Naive thymus-derived CD8-positive, alpha-beta T cell (primary cell): ENCODE measurements around the gene DDIT3. TPM values are rescaled to one million over a fixed set of nuclear protein-coding genes. Genes with fewer than 3 reads are reported as not detected.

Experiments
- ATAC-seq, 2 donors: fragments of 150-1000 bp; cut with Tn5 transposase in 1 of 2; sonication (Bioruptor Pico), chemical (Tn5 transposase) in 1 of 2; 1 replicate in 1 of 2; 2 replicates in 1 of 2; pipeline ENCODE4 v1.10.0; 2021; ENCODE audit warnings: mild to moderate bottlenecking in 2 of 2, moderate library complexity in 2 of 2
- POLR2A ChIA-PET: fragments of 350-600 bp; sonication (Branson Sonifier 250); formaldehyde crosslinking; loops from one replicate; lab custom pipeline; 2021; ENCODE audit warnings: antibody characterized with exemption; lab: Charles Lee
- DNase-seq, 10 donors: peaks; one replicate each; pipeline versions ENCODE4 v3.0.0 to v3.0.0-alpha.2; 2020 to 2022
- H3K27ac Mint-ChIP-seq, 10 donors: one replicate each; pipeline ENCODE4 v1.8.0; 2020 to 2022; ENCODE audit warnings: mild to moderate bottlenecking in 10 of 10, mixed read lengths in 10 of 10, moderate library complexity in 4 of 10, inconsistent platforms in 1 of 10
- H3K27me3 Mint-ChIP-seq, 5 donors: one replicate each; pipeline ENCODE4 v1.8.0; 2021 to 2022; ENCODE audit warnings: mixed read lengths in 5 of 5
- H3K36me3 Mint-ChIP-seq, 3 donors: one replicate each; pipeline ENCODE4 v1.8.0; 2020 to 2022; ENCODE audit warnings: mixed read lengths in 3 of 3, mild to moderate bottlenecking in 2 of 3, inconsistent platforms in 1 of 3
- H3K4me1 Mint-ChIP-seq, 4 donors: one replicate each; pipeline ENCODE4 v1.8.0; 2021 to 2022; ENCODE audit warnings: mixed read lengths in 4 of 4
- H3K4me3 Mint-ChIP-seq, 10 donors: one replicate each; pipeline ENCODE4 v1.8.0; 2020 to 2022; ENCODE audit warnings: mild to moderate bottlenecking in 10 of 10, mixed read lengths in 10 of 10, moderate library complexity in 6 of 10, inconsistent platforms in 1 of 10
- H3K9me3 Mint-ChIP-seq, 9 donors: one replicate each; pipeline ENCODE4 v1.8.0; 2020 to 2022; ENCODE audit warnings: mixed read lengths in 9 of 9, mild to moderate bottlenecking in 3 of 9, inconsistent platforms in 1 of 9, moderate library complexity in 1 of 9
- polyA plus RNA-seq, 3 donors: library from polyadenylated mRNA; unstranded; fragments of 300-500 nt; fragmentation: Illumina TruSeq; gene quantifications; one replicate each; pipeline ENCODE4 v1.2.3, GENCODE V29; 2021
- total RNA-seq, 8 experiments: library from RNA in 2 of 8; stranded (reverse) in 2 of 8; gene quantifications; one replicate each; pipeline ENCODE4 v1.2.3 and lab custom pipeline; 2021 to 2026

DDIT3 gene
- total and polyA plus RNA-seq, 5 experiments from 2014 or later, result 13.1 to 89.5 (median 18.7) TPM

DNA sequence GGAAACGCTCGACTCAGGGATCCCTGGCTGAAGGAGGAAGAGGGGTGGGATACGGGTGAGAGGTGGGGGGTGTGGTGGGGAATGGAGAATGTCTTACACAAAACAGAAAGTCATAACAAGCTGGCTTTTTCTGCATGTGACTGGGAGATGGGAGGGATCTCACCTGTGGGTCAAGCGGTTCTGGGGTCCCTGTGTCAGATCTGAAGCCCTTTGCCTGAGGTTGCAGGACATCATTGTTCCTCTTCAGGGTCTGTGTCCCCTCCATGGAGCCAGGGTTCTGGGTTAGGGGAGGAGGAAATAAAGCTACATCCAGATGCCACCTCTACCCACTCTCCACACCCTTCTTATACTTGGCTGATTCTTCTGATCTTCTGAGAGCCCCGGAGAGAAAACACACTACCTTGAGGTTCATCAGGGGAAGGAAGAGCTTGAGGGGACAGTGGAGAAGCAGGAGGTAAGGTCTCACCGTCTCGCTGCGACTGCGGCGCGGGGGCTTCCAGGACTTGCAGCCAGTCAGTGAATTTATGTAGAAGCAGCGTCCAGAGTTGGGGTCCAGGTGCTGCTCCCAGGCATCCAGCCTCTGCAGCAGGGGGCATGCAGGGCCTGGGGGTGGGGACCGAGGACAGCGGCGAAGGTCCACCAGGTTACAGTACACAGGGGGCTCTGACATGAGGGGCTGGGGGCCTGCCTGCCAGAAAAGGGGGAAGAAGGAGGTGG, 43.2 kb downstream of the DDIT3 start:
- H3K27me3 Mint-ChIP-seq, result no peaks in the 10 kb centered on the region
- peak overlapping the region; percentile 94 to 100 (median 98) for H3K4me3 Mint-ChIP-seq
- peak; percentile 21 to 26 for ATAC-seq
- H3K4me1 Mint-ChIP-seq, result peaks cover 53 to 95% (median 87%) of the 10 kb centered on the region in 4 donors
- H3K27ac Mint-ChIP-seq, result peak overlapping the region; percentile 97 to 100 (median 100)
- POLR2A ChIA-PET, result interaction anchor here (0.6 to 10.3 kb wide), 20 partner anchors 8 to 387 kb away, joined by 3 to 135 read pairs (median 4); partner anchors contain the start of genes DDIT3, GLI1, MARS1 and PIP4K2C
- H3K36me3 Mint-ChIP-seq, result peaks cover 5 to 39% (median 10%) of the 10 kb centered on the region in 3 donors
- H3K9me3 Mint-ChIP-seq, result no peaks in the 10 kb centered on the region
- peak in 5 of 10 donors; percentile 32 to 70 (median 61) for DNase-seq

DNA sequence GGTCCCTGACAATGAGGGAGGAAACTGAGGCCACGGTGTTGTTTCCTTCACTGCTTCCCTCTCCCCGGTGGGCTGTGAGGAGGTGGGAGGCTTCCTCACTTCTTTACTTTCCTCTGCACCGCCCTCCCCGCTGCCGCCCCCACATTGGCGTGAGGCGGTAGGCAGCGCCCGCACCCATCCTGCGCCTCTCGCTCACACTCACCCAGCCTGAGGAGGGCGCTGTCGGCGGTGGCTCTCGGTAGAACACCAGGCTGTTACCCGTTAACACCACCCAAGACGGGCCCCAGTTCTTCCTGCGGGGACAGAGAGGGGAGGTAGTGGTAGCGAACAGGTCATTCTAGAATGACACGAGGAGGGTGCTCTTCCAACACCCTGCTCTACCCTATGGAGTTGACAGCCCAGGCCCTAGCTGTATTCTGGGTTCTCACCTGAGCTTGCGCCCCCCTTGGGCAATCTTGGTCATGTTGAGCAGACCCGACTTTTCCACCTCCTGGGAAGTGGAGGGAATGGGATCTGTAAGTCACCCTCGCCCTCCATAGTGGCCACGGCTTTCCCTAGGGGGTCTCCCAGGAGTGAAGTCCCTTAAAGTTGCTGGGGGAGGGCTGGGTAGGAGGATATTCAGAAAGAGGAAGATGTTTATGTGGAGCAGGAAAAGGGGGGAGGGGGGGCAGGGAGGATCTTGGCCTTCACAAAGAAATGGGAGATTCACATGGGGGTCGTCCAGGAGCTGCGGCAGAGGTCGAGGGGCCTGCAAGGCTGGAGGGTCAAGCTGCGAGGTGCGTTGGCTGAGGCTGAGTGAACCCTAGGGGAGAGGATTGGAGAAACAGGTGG, 43.9 kb downstream of the DDIT3 start:
- POLR2A ChIA-PET, result interaction anchor here (0.6 to 10.3 kb wide), 13 partner anchors 11 to 265 kb away, joined by 3 to 135 read pairs (median 4); partner anchors contain the start of genes DDIT3, GLI1, MARS1 and PIP4K2C
- no peaks in the 10 kb centered on the region for H3K9me3 Mint-ChIP-seq
- H3K4me3 Mint-ChIP-seq, result peak overlapping the region; percentile 94 to 100 (median 98)
- peak; percentile 13 to 41 for ATAC-seq
- peaks cover 48 to 95% (median 88%) of the 10 kb centered on the region in 4 donors for H3K4me1 Mint-ChIP-seq
- H3K36me3 Mint-ChIP-seq, result peaks cover 5 to 47% (median 10%) of the 10 kb centered on the region in 3 donors
- peak overlapping the region; percentile 97 to 100 (median 100) for H3K27ac Mint-ChIP-seq
- DNase-seq, result peak; percentile 59 to 90 (median 76)
- no peaks in the 10 kb centered on the region for H3K27me3 Mint-ChIP-seq

DNA sequence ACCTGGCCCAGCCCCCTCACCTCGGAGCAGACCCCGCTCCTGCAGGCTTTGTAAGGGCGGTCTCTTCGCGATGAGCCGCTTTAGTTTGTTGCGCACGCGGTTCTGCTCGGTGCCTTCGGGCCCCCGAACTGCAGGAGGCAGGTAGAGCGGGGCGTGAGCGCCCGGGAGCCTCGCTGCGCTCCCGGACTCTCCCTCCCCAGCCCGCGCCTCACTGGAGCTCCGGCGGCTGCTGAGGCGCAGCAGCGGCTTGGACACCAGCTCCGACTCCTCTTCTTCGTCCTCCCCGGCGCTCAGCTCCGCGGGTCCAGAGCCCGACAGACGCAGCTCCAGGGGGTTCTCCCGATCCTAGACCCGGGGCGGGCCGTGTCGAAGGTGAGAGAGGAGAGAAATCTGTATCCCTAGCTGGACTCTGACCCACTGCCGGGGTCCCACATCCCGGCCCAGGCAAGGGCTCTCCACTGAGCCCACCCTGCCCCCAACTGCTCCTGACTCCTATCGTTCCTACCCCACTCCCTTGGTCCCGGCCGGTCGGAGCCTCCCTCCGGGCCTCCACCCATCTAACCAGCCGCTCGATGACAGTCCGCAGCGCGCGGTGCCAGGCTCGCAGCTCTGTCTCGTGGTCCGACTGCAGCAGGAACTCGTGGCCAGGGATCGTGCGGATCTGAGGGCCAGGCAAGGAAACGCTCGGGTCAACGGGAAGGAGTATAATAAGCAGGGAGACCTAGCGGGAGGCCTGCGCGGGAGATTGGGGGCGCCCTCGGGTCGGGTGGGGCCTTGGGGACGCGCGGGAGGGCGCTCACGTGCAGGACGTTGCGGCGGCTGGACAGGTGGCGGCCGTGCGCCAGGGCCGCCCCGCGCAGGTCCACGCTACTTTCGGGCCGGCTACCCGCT, 44.8 kb downstream of the DDIT3 start:
- Mint-ChIP-seq H3K4me3 (peak overlapping the region; percentile 62 to 100 (median 98)), H3K4me1 (peaks cover 44 to 92% (median 84%) of the 10 kb centered on the region in 4 donors), H3K36me3 (peaks cover 5 to 53% (median 10%) of the 10 kb centered on the region in 3 donors), H3K9me3 (no peaks in the 10 kb centered on the region), H3K27me3 (no peaks in the 10 kb centered on the region), H3K27ac (peak overlapping the region; percentile 95 to 100 (median 100))
- POLR2A ChIA-PET, result interaction anchor here (0.6 to 10.3 kb wide), 9 partner anchors 8 to 48 kb away, joined by 3 to 135 read pairs (median 20); partner anchors contain the start of genes DDIT3, GLI1 and MARS1
- ATAC-seq (no peak), DNase-seq (peak in 1 of 10 donors; percentile 63)

DNA sequence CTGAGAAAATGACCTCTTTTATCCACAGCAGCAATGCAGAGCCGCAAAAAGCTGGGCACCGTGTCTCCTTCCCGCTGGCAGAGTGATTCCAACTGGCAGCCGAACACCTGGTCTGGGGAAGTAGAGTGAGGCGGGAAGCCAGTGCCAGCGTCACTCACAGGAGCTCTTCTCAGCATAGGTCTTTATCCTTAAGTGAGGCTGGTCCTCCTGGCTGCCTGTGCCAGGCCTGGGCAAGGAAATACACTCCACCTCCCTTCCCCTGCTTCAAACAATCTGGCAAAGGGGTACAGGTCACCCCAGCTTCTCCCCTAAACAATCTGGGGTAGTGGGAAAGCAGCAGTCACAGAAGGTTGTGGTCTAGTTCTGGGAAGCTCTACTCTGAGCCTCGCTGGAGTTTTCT, 45.5 kb downstream of the DDIT3 start:
- Mint-ChIP-seq H3K27me3 (no peaks in the 10 kb centered on the region), H3K27ac (peak overlapping the region; percentile 43 to 95 (median 87)), H3K9me3 (no peaks in the 10 kb centered on the region), H3K36me3 (peaks cover 5 to 57% (median 10%) of the 10 kb centered on the region in 3 donors), H3K4me1 (peaks cover 43 to 85% (median 80%) of the 10 kb centered on the region in 4 donors), H3K4me3 (peak overlapping the region; percentile 40 to 86 (median 76))
- no peak for ATAC-seq
- POLR2A ChIA-PET, result interaction anchor here (1.0 to 10.3 kb wide), 6 partner anchors 9 to 49 kb away, joined by 4 to 135 read pairs (median 22); partner anchors contain the start of genes DDIT3 and MARS1
- no peak for DNase-seq

DNA sequence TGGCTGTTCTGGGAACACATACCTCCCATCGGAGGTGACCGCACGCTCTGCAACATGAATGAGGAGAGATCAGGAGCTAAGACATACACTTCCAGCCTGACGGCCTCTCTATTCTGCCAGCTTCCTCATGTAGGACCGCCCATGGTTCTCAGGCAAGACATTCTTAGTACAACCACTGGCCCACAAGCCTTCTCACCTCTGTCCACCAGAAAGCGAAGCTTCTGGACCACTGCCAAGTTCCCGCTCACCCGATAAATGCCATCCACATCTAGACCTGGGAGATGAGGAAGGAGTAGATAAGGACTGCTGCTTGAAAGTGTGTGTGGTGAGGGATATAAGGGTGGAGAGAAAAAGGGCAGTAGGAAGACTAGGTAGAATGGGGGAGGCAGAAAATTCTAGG, 45.9 kb downstream of the DDIT3 start:
- ATAC-seq (no peak), DNase-seq (no peak)
- Mint-ChIP-seq H3K27me3 (no peaks in the 10 kb centered on the region), H3K4me1 (peaks cover 39 to 81% (median 79%) of the 10 kb centered on the region in 4 donors), H3K4me3 (peak overlapping the region; percentile 40 to 86 (median 76)), H3K27ac (peak overlapping the region; percentile 77 to 95 (median 87)), H3K9me3 (no peaks in the 10 kb centered on the region), H3K36me3 (peaks cover 5 to 61% (median 10%) of the 10 kb centered on the region in 3 donors)
- POLR2A ChIA-PET, result interaction anchor here (1.0 to 10.3 kb wide), 6 partner anchors 9 to 49 kb away, joined by 4 to 135 read pairs (median 22); partner anchors contain the start of genes DDIT3 and MARS1

DNA sequence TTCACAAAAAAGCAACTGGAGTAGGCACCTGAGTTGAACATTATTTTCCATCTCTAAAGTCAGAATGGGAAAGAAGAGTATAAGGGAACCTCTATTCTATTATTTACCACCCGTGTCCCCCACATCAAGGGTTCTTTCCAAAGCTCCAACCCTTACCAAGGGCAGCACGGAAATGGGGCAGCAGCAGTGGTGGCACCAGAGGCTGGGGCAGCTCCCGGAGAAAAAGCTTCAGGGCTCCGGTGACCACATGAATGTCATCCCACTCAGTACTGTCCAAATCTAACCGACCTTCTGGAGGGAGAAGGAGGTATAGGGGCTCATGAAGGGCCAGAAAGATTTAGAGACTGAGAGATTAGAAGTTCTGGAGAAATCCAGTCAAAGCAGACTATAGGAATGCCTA, 46.4 kb downstream of the DDIT3 start:
- Mint-ChIP-seq H3K4me1 (peaks cover 34 to 77% (median 76%) of the 10 kb centered on the region in 4 donors), H3K36me3 (peaks cover 5 to 65% (median 10%) of the 10 kb centered on the region in 3 donors), H3K27me3 (no peaks in the 10 kb centered on the region), H3K9me3 (no peaks in the 10 kb centered on the region), H3K27ac (peak overlapping the region; percentile 77 to 95 (median 87)), H3K4me3 (peak overlapping the region; percentile 40 to 86 (median 76))
- ATAC-seq (no peak), DNase-seq (no peak)
- POLR2A ChIA-PET, result interaction anchor here (0.6 to 10.3 kb wide), 6 partner anchors 8 to 50 kb away, joined by 4 to 135 read pairs (median 22); partner anchors contain the start of genes DDIT3 and MARS1

DNA sequence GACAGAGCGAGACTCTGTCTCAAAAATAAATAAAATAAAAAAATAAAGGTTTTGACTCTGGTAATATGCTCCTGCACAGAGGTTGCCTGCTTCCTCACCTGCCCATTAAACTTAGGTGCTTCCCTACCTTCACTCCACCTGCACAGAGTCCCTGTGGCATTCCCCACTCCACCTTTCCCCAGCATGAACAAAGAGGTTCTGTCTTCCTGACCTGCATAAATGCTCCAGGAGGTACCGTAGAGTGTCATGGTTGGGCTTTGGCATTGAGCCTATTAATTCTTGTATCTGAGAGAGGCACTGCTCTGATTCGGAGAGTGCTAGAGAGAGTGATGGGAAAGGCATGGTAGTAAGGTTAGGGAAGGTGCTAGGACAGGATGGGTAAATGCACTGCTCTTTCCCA, 46.9 kb downstream of the DDIT3 start:
- ATAC-seq (no peak), DNase-seq (no peak)
- H3K36me3 Mint-ChIP-seq, result peaks cover 5 to 68% (median 10%) of the 10 kb centered on the region in 3 donors
- peak overlapping the region in 9 of 10 donors; percentile 1 to 81 (median 39) for H3K4me3 Mint-ChIP-seq
- peak overlapping the region; percentile 51 to 94 (median 86) for H3K27ac Mint-ChIP-seq
- H3K27me3 Mint-ChIP-seq, result no peaks in the 10 kb centered on the region
- peaks cover 29 to 75% (median 72%) of the 10 kb centered on the region in 4 donors for H3K4me1 Mint-ChIP-seq
- POLR2A ChIA-PET, result interaction anchor here (0.6 to 10.3 kb wide), 4 partner anchors 9 to 45 kb away, joined by 4 to 135 read pairs (median 45); partner anchors contain the start of genes DDIT3 and MARS1
- H3K9me3 Mint-ChIP-seq, result no peaks in the 10 kb centered on the region

DNA sequence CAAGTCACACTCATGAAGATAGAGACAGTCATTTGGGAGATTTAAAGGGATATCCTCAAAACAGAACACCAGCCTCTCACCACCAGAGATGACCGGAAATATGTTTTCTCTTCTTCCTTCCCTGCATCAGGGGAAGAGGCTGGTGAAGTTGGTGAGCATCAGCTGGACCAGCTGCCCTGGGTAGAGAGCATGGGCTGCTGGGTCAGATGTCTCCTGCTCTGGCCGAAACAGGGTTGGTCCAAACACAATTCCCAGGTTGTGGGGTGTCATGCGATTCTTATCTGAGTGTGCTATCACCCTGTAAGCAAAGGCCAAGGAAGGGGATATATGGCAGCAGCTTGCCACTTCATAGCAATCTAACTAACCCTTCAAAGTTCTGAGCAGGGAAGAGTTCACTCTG, 47.9 kb downstream of the DDIT3 start:
- no peak for ATAC-seq
- Mint-ChIP-seq H3K9me3 (no peaks in the 10 kb centered on the region), H3K27ac (peak overlapping the region; percentile 66 to 88 (median 76)), H3K4me1 (peaks cover 34 to 73% (median 67%) of the 10 kb centered on the region in 4 donors), H3K27me3 (no peaks in the 10 kb centered on the region), H3K4me3 (peak overlapping the region in 7 of 10 donors; percentile 7 to 75 (median 43)), H3K36me3 (peaks cover 5 to 78% (median 15%) of the 10 kb centered on the region in 3 donors)
- DNase-seq, result no peak
- POLR2A ChIA-PET, result interaction anchor here (0.6 to 4.7 kb wide), 4 partner anchors 11 to 1643 kb away, joined by 3 to 25 read pairs (median 4); partner anchors contain the start of genes DDIT3 and DNAJC14

DNA sequence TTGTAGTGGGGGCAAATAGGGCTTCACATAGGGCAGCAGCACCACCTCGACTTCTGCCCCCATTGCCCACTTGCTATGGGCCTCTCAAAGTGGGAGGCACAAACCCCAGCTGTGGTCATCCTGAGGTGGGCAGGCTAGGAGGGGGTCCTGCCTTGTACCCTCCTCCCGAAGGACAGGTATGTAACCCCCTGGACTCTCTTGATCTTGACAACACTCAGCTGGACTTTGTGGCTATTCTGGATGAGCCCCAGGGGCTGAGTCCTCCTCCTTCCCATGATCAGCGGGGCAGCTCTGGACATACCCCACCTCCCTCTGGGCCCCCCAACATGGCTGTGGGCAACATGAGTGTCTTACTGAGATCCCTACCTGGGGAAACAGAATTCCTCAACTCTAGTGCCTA, 48.7 kb downstream of the DDIT3 start:
- Mint-ChIP-seq H3K4me1 (peaks cover 34 to 71% (median 62%) of the 10 kb centered on the region in 4 donors), H3K36me3 (peaks cover 5 to 82% (median 15%) of the 10 kb centered on the region in 3 donors), H3K27me3 (no peaks in the 10 kb centered on the region), H3K4me3 (peak overlapping the region in 1 of 10 donors; percentile 7), H3K9me3 (no peaks in the 10 kb centered on the region), H3K27ac (peak overlapping the region; percentile 63 to 88 (median 74))
- ATAC-seq, result no peak
- DNase-seq, result no peak
- POLR2A ChIA-PET, result interaction anchor here (0.5 to 4.7 kb wide), 5 partner anchors 10 to 1642 kb away, joined by 3 to 25 read pairs (median 3); partner anchors contain the start of gene DNAJC14

DNA sequence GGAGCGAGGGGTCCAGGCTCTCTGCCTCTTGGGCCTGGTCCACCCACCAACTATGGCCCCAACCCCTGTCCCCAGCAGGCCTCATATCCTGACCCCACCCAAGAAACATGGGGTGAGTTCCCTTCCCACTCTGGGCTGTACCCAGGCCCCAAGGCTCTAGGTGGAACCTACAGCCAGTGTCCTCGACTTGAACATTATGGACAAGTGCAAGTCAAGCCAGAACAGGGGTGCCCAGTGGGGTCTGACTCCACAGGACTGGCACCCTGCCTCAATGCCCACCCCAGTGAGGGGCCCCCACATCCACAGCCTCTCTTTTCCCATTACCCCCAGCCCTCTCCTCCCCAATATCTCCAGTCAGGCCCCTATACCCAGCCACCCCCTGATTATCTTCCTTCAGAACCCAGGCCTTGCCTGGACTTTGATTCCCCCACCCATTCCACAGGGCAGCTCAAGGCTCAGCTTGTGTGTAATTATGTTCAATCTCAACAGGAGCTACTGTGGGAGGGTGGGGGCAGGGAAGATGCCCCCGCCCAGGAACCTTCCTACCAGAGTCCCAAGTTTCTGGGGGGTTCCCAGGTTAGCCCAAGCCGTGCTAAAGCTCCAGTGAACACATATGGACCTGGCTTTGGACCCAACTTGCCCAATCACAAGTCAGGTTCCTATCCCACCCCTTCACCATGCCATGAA, 49.2 kb downstream of the DDIT3 start:
- DNase-seq (no peak), ATAC-seq (no peak)
- H3K27ac Mint-ChIP-seq, result peak overlapping the region in 8 of 10 donors; percentile 63 to 87 (median 70)
- peaks cover 29 to 68% (median 57%) of the 10 kb centered on the region in 4 donors for H3K4me1 Mint-ChIP-seq
- no peaks in the 10 kb centered on the region for H3K9me3 Mint-ChIP-seq
- no peak overlapping the region for H3K4me3 Mint-ChIP-seq
- POLR2A ChIA-PET, result interaction anchor here (0.5 to 4.7 kb wide), 5 partner anchors 9 to 370 kb away, joined by 3 to 25 read pairs (median 4); partner anchors contain the start of gene AGAP2
- H3K36me3 Mint-ChIP-seq, result peaks cover 5 to 78% (median 12%) of the 10 kb centered on the region in 3 donors
- H3K27me3 Mint-ChIP-seq, result no peaks in the 10 kb centered on the region
